HFFc6 (cell line): ENCODE results near the gene EFHC1. TPM values are rescaled to one million over a fixed set of nuclear protein-coding genes. Genes with fewer than 3 reads are reported as not detected.

ENCODE experiments used
- DNase-seq: peaks from one replicate; pipeline ENCODE4 v3.0.0-alpha.2; 2018
- H3K27ac Mint-ChIP-seq: 2 replicates; pipeline ENCODE4 v1.8.0; 2020; ENCODE audit warnings: mild to moderate bottlenecking, mixed read lengths
- H3K27me3 Mint-ChIP-seq: 2 replicates; pipeline ENCODE4 v1.8.0; 2021; ENCODE audit warnings: mild to moderate bottlenecking, moderate library complexity, mixed read lengths; ENCODE audit not compliant: insufficient read depth
- H3K36me3 Mint-ChIP-seq: 2 replicates; pipeline ENCODE4 v1.8.0; 2021; ENCODE audit warnings: low read depth, mixed read lengths
- H3K4me1 Mint-ChIP-seq: 2 replicates; pipeline ENCODE4 v1.8.0; 2020; ENCODE audit warnings: low read depth, mixed read lengths
- H3K4me3 Mint-ChIP-seq: 2 replicates; pipeline ENCODE4 v1.8.0; 2020; ENCODE audit warnings: mild to moderate bottlenecking, moderate library complexity, mixed read lengths
- H3K9me3 Mint-ChIP-seq: 2 replicates; pipeline ENCODE4 v1.8.0; 2020; ENCODE audit warnings: mild to moderate bottlenecking, mixed read lengths
- total RNA-seq, 6 experiments: library from RNA; stranded (reverse); fragmentation: NEBNext Ultra II Directional; extraction: Animal tissue kit (Norgen Biotek cat#: 25700); gene quantifications; 2 replicates in 1 of 6; 3 replicates in 5 of 6; pipeline ENCODE4 v1.2.3, GENCODE V29; 2021
- TF ChIP-seq, protein P1 (sequence below): fragments of 200-600 bp; sonication (generic); IDR thresholded peaks from 2 replicates; pipeline ENCODE4 v1.5.0; 2021; ENCODE audit warnings: antibody characterized with exemption, mild to moderate bottlenecking

The EFHC1 gene
- total RNA-seq, 6 experiments from 2014 or later, result 10.0 to 17.3 (median 13.8) TPM

- Mint-ChIP-seq H3K4me3 (peak overlapping the region; percentile 69), H3K4me1 (peaks cover 99% of the 10 kb centered on the region), H3K27ac (peak overlapping the region; percentile 92), H3K36me3 (peaks cover 58% of the 10 kb centered on the region), H3K27me3 (peaks cover 6% of the 10 kb centered on the region), H3K9me3 (no peaks in the 10 kb centered on the region)
- TF ChIP-seq, protein P1, sequence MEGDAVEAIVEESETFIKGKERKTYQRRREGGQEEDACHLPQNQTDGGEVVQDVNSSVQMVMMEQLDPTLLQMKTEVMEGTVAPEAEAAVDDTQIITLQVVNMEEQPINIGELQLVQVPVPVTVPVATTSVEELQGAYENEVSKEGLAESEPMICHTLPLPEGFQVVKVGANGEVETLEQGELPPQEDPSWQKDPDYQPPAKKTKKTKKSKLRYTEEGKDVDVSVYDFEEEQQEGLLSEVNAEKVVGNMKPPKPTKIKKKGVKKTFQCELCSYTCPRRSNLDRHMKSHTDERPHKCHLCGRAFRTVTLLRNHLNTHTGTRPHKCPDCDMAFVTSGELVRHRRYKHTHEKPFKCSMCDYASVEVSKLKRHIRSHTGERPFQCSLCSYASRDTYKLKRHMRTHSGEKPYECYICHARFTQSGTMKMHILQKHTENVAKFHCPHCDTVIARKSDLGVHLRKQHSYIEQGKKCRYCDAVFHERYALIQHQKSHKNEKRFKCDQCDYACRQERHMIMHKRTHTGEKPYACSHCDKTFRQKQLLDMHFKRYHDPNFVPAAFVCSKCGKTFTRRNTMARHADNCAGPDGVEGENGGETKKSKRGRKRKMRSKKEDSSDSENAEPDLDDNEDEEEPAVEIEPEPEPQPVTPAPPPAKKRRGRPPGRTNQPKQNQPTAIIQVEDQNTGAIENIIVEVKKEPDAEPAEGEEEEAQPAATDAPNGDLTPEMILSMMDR, result peak; percentile 19; the same call in 1 of the 2 replicates
- peak; percentile 66 for DNase-seq
Measured at GRCh38 chr6:52522151-52522626, 102.0 kb downstream of the EFHC1 start.

- no peak for DNase-seq
- Mint-ChIP-seq H3K27me3 (peaks cover 6% of the 10 kb centered on the region), H3K4me3 (peak overlapping the region; percentile 69; the same call in 1 of the 2 replicates), H3K27ac (peak overlapping the region; percentile 92), H3K4me1 (peaks cover 99% of the 10 kb centered on the region), H3K9me3 (no peaks in the 10 kb centered on the region), H3K36me3 (peaks cover 58% of the 10 kb centered on the region)
- TF ChIP-seq, protein P1, result no peak
Measured at GRCh38 chr6:52522655-52523054, 102.5 kb downstream of the EFHC1 start.

DNA sequence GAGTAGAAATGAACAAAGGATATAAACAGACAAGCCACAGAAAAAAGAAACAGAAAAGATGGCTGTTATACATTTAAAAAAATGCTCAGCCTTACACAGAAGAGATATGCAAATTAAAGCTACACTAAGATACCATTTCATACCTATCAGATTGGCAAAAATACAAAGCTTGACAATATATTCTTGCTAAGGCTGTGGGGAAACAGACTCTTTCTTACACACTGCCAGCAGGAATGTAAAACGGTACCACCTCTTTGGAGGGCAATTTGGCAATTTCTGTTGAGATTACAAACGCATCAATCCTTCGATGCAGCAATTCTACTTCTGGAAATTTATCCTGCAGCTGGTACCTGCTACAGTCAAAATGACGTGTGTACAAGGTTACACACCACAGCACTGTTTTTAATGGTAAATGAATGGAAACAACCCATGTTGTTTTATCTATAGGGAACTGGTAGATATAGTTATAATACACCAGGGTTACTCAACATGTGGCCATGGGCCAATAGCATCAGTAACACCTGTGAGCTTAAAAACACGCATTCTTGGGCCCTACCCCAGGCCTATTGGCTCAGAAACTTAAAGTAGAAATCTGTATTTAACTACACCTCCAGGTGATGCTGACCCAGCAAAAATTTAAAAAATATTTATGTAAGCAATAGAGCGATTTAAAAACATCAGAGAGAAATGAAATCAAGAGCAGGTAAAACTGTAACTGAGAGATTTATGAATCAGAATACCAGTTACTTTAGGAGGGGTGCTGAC lies 103.4 kb downstream of the EFHC1 start:
- peaks cover 50% of the 10 kb centered on the region for H3K36me3 Mint-ChIP-seq
- no peaks in the 10 kb centered on the region for H3K9me3 Mint-ChIP-seq
- DNase-seq, result no peak
- TF ChIP-seq, protein P1, result no peak
- peak overlapping the region; percentile 92 for H3K27ac Mint-ChIP-seq
- peaks cover 7% of the 10 kb centered on the region for H3K27me3 Mint-ChIP-seq
- H3K4me3 Mint-ChIP-seq, result no peak overlapping the region; the same call in 1 of the 2 replicates
- peaks cover 96% of the 10 kb centered on the region for H3K4me1 Mint-ChIP-seq

DNA sequence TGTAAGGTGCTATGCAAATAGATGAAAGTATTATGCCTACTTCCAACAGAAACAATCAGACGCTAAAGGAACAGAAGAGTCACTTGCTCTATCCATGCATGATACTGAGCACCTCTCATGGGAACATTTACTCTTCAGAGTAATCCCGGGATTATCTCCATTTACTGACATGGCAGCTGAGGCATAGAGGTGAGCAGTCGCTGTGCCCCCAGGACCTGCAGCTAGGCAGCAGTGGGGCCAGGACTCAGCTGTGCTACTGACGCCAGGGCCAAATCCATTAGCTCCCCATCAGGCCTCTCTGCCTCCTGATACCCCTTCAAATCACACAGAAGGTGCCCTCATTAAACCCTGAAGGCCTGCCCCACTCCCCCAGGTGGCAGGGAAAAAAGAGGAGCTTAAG lies 104.8 kb downstream of the EFHC1 start:
- peak overlapping the region; percentile 70 for H3K27ac Mint-ChIP-seq
- H3K36me3 Mint-ChIP-seq, result peaks cover 42% of the 10 kb centered on the region

DNA sequence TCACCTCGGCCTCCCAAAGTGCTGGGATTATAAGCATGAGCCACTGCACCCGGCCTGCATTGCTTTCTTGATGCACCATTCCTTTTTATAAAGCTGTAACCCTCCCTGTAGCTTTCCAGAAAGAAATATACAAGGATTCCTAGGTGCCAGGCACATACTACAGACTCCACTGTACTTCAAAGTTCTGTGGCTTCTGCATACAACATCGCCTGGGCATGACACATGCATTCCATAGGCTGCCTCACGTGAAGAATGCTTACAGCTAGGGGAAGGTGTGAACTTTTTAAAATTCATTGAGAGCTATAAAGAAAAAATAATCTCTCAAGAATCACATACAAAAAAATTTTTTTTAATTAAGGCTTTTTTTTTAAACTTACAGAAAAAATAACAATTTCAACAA lies 106.5 kb downstream of the EFHC1 start:
- H3K36me3 Mint-ChIP-seq, result peaks cover 47% of the 10 kb centered on the region
- H3K4me1 Mint-ChIP-seq, result peaks cover 82% of the 10 kb centered on the region
- H3K4me3 Mint-ChIP-seq, result 0 out of 2 replicates have a peak overlapping the region, but pooled peaks have one; percentile 17
- TF ChIP-seq, protein P1, result no peak
- no peaks in the 10 kb centered on the region for H3K9me3 Mint-ChIP-seq
- peak; percentile 59 for DNase-seq
- H3K27me3 Mint-ChIP-seq, result peaks cover 8% of the 10 kb centered on the region
- H3K27ac Mint-ChIP-seq, result peak overlapping the region; percentile 70

More for the DNA sequence above, 104.8 kb downstream of the EFHC1 start:
- TF ChIP-seq, protein P1, result no peak
- no peak for DNase-seq
- peaks cover 8% of the 10 kb centered on the region; the same call in 1 of the 2 replicates for H3K27me3 Mint-ChIP-seq
- no peaks in the 10 kb centered on the region for H3K9me3 Mint-ChIP-seq
- H3K4me3 Mint-ChIP-seq, result no peak overlapping the region
- H3K4me1 Mint-ChIP-seq, result peaks cover 83% of the 10 kb centered on the region
